Kidney tubule cell (primary cell): ENCODE data around the gene CGB1.
A peak's percentile ranks its signal among the peaks of the same experiment; 100 is the strongest.
"Not testable (repeated sequence)": the region's sequence is repeated elsewhere in the genome, so short reads cannot be mapped to it uniquely, and the experiment has no call there.

Experiments
- DNase-seq: peaks from one replicate; pipeline ENCODE4 v3.0.0-alpha.2; 2018; ENCODE audit warnings: low spot score

Gene CGB1

GRCh38 chr19:49036815-49037214, at the start of gene CGB1:
Gene CGB1, minus strand, starts transcription at chr19:49036895. Its CDS starts 184 bp downstream, at chr19:49036711.
- DNase-seq, result not testable (repeated sequence)

DNA sequence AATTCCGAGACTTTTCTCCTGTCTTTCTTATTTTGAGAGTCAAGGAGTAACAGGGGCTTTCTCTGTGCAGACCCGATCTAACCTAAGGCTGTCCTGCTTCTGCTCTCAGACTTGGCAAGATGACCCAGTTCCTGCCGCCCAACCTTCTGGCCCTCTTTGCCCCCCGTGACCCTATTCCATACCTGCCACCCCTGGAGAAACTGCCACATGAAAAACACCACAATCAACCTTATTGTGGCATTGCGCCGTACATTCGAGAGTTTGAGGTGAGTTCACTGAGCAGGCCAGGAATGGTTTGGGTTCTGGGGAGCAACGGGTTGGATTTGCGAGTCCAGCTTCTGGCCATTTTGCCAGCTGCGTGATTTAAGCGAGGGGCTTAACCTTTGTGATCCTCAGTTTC, 49.6 kb upstream of the CGB1 start:
- DNase-seq, result no peak

DNA sequence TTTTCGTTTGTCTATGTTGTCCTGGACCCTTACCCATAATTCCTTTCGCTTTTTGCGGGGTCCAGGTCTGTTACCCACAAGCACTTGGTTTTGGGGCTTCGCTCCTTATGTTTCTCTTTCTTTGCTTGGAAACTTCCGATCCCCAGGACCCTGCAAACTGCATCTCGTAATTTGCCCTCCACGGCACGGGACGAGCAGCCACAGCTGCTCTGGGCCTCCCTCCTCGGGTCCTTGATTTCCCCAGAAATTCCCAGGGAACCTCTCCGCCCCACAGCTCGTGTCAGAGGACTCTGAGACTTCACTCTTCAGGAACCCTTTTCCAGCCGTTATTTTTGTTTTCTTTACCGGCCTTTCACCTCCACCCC, 49.2 kb upstream of the CGB1 start:
- no peak for DNase-seq

DNA sequence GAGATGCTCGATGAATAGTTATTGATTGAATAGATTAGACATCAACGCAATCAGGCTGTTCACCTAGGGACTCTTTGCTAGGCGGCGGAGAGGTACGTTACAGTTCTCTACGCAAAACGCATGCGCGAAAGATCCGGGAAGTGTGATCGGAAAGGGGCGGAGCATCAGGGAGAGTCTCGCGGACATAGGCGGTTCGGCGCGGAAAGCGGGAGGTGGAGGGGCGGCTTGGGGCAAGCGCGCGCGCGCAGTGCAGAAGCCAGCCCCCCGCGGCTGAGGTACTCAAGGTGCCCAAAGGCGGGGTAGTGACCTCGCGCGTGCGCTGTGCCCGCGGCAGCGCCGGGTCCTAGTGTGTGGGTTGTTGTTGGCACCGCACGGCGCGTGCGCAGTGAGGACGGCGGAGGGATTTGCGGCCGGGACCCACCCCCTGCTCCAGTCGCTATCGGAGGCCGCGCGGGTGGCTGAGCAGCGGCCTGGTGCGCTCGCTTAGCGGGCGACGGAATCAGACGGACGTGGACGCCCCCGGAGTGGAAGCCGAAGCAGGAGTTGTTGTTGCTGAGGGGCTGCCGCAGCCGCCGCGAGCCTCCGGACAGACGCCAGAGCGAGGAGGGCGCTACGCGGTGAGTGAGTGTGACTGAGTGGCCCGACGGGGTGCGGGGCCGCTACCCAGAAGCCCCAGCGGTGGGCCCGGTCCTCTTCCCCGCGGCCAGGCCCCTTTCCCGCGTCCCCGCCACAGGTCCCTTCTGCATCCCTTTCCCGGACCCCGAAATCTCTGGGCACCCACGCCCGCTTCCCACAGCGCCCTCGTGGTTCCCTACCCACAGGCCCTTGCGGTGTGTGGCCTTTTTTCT, 48.5 kb upstream of the CGB1 start, which contains the start of gene SNRNP70:
Gene SNRNP70 (plus strand): TSS at position 432 of the 848 bp plus-strand sequence. CDS start 964 bp downstream, outside the sequence.
- peak; percentile 100 for DNase-seq

DNA sequence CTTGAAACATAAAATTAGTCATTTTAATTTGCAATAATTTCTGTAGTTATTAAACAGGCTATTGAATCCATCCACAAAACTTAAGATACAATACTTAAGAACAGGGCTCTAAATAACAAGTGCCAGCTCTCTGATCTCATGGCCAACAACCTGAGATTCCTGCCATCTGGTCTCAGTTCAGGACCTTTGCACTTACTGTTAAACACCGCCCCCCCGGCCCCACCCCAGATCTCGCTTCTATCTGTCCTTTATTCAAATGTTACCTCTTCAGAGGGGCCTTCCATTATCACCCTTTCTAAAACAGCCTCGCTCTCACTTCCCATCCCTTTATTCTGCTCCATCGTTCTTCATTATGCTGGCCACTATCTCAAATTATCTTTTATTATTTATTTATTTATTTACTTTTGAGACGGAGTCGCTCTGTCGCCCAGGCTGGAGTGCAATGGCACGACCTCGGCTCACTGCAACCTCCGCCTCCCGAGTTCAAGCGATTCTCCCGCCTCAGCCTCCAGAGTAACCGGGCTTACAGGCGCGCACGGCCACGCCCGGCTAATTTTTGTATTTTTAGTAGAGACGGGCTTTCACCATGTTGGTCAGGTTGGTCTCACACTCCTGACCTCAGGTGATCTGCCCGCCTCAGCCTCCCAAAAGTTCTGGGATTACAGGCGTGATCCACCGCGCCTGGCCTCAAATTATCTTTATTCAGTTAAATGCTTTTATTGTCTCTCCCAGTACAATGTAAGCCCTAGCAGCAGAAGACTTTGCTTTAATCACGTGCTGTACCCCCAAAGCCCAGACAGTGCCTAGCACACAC, 47.7 kb upstream of the CGB1 start:
- DNase-seq, result no peak

DNA sequence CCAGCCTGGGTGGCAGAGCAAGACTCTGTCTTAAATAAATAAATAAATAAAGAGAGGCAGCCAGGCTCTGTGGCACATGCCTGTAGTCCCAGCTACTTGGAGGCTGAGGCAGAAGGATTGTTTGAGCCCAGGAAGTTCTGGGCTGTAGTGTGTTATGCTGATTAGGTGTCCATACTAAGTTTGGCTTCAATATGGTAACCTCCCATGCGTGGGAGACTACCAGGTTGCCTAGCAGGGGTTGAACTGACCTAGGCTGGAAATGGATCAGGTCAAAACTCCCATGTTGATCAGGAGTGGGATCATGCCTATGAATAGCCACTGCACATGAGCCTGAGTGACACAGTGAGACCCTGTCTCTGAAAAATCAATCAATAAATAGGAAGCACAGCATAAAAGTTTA, 44.6 kb upstream of the CGB1 start:
- DNase-seq, result no peak

DNA sequence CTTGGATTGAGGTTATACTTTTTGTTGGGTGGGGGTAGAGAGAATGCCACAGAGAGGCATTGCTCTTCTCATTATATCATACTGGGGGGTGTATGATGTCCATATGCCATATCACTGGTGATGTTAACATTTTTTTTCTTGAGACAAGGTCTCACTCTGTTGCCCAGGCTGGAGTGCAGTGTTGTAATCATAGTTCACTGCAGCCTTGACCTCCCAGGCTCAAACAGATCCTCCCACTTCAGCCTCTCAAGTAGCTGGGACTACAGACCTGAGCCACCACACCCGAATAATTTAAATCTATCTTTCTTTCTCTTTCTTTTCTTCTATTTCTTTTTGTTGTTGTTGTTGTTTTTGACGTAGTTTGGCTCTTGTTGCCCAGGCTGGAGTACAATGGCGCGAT, 43.7 kb upstream of the CGB1 start:
- DNase-seq, result no peak

DNA sequence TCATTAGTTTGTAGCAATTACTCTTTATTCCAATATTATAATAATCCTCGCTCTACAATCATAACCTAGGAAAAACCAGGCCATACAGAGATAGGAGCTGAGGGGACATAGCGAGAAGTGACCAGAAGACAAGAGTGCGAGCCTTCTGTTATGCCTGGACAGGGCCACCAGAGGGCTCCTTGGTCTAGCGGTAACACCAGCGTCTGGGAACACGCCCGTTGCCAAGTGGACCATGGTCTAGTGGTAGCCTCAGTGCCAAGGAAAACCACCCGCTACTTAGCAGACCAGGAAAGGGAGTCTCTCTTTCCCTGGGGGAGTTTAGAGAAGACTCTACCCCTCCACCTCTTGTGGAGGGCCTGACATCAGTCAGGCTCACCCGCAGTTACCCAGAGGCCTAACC, 38.2 kb upstream of the CGB1 start:
- DNase-seq, result peak; percentile 65

GRCh38 chr19:49073514-49074378, 37.1 kb upstream of the CGB1 start:
- peak; percentile 32 for DNase-seq

- no peak for DNase-seq
Observed at GRCh38 chr19:49071860-49072547, 35.3 kb upstream of the CGB1 start.

DNA sequence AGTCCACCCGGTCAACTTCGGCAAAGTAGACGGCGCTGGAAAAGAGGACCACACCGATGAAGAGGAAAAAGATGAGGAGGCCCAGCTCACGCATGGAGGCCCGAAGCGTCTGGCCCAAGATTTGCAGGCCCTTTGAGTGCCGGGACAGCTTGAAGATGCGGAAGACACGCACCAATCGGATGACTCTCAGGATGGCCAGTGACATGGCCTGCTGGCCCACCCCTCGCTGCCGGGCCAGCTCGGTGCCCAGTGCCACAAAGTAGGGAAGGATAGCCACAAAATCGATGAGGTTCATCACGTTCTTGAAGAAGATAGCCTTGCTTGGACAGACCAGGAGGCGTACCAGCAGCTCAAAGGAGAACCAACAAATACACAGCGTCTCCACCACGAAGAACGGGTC, 33.7 kb upstream of the CGB1 start:
- no peak for DNase-seq

GRCh38 chr19:49069026-49069425, 32.3 kb upstream of the CGB1 start:
- DNase-seq, result no peak

DNA sequence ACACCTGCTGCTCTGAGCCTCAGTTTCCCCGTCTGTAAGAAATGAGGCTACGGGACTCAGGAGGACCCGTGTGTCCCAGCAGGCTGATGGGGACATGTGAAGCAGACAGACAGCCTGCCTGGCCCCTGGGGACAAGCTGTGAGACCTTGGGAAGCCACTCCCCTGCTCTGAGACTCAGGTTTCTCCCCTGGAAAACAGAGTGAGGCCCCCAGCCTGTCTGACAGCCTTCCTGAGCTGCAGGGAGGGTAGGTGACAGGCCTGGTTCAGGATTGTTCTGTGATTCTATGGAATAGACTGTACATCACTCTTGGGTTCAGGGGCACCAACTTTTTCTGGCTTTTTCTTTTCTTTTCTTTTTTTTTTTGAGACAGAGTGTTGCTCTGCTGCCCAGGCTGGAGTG, 30.9 kb upstream of the CGB1 start:
- no peak for DNase-seq

DNA sequence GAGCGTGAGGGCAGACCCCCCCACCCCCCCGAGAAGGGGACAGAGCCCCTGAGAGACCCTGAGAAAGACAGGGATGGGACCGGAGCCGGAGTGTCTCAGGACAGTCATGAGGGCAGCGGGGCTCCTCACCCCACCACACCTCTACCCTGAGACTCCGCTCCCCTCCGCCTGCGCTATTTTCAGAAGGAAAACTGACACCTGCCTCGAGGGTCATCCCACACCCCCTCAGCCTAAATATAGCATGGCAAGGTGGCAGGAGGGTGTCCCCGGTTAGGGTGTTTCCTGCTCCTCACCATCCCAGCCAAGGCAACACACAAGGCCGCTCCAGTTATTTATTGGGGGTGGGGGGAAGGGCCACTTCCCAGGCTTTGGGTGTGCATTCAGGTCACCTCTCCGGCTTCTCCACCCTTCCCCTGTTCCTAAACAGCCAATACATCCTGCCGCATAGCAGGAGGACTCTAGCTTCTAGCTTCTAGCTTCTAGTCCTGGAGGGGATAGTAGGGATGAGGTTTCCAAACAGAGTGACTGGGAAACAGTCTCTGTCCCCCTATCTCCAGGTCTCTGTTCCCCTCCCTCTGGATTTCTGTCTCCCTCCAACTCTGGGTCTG, 29.3 kb upstream of the CGB1 start:
- no peak for DNase-seq

DNA sequence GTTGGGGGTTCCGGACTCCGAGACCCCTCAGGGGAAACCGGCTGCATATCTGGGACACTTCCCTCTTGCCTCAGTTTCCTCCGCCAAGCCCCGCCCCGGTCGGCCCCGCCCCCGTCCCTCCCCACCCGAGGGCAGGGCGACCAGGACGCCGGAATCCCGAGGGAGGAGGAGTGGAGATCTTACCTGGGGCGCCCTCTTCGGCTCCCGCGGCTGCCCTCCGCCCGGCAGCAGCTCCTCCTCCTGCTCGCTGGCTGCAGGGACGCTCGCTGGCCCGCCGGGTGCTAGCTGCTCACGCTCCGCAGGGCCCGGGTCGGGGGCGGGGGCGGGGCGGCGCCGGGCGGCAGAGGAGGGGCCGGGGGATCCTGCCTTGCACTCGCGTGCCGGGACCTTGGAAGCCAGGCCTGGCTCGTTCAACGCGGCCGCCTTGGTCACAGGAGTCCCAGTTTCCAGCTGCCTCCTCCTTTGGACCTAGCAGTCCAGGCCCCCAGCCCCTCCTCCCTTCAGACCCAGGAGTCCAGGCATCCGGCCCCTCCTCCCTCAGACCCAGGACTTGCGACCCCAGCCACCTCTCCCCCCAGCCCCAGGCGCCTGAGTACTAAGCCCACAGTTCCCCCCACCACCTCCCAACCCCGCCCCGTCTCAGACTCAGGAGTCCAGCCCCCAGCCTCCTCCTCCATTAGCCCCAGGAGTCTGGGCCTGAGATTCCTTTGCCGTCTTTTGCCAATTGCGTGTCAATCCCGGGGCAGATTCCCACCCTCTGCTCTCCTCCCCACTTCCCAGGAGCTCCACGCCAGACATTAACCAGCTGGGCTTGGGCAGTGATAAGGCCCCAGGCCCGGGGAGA, 28.3 kb upstream of the CGB1 start, which contains the start of gene NTF4:
Gene NTF4 (minus strand): TSS at position 51 of the 844 bp plus-strand sequence. CDS start 2,821 bp downstream, outside the sequence.
- peak; percentile 37 for DNase-seq

DNA sequence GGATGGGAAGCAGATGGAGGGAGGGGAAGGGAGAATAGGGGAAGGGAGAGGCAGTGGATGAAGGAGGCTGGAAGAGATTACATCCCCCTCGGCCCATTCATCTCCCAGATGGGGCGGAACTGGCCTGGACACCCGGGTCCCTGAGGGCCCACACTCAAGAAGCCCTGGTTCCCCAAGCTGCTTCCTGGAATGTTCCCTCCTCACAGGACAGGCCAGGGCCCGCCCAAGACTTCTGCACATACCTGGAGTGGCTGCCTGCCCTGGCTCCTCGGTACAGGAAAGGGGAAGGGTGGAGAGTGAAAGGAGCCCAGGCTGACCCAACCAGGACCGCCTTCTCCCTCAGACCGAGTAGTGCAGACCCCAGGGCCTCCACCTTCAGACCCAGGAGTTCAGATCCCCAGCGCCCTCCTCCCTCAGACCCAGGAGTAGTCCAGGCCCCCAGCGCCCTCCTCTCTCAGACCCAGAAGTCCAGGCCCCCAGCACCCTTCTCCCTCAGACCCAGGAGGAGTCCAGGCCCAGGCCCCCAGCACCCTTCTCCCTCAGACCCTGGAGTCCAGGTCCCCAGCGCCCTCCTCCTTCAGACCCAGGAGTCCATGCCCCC, 27.4 kb upstream of the CGB1 start:
- DNase-seq, result no peak

DNA sequence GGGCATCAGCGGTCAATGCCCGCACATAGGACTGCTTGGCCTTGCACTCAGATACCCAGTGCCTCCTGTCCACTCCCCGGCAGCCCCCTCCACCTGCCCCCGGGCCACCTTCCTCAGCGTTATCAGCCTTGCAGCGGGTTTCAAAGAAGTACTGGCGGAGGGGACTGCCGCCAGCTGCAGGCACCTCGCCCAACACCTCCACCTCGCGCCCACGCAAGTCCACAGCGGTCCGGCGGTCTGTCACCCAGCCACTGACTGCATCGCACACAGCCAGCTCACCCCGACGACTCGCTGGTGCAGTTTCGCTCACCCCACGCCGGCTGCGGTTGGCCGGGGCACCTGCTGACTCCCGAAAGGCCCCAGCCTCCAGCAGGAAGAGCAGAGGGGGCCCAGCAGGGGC, 24.8 kb upstream of the CGB1 start:
- no peak for DNase-seq

DNA sequence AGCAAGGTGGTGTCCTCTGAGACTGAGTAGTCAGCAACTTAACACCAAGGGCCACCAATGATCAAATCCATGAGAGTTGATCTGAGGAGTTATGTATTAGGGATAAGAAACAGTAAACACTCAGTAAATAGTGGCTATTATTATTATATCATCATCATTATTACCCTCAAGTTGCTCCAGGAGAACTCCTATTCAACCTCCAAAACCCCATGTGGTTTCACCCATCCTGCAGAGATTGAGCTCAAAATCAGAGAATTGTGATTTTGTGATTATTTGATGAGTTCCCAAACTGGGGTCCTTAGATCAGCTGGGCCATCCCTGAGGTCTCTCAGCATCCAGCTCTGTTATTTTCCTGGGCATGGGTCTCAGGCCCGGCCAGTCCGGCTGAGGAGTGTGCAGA, 24.3 kb upstream of the CGB1 start:
- DNase-seq, result no peak

- no peak for DNase-seq
Observed at GRCh38 chr19:49059053-49059452, 22.4 kb upstream of the CGB1 start.

- DNase-seq, result peak; percentile 21
Observed at GRCh38 chr19:49058562-49058961, 21.9 kb upstream of the CGB1 start.
